22Rv1 (cell line): ENCODE measurements around the gene SLC35E2B.
A peak's percentile ranks its signal among the peaks of the same experiment; 100 is the strongest.

Source experiments
- CTCF ChIP-seq: fragments of 450-650 bp; IDR thresholded peaks from 2 replicates; pipeline ENCODE4 v1.5.1; 2017; ENCODE audit warnings: mild to moderate bottlenecking
- ZFX ChIP-seq: fragments of 450-650 bp; IDR thresholded peaks from 2 replicates; pipeline ENCODE4 v1.6.1; 2017; ENCODE audit warnings: antibody characterized with exemption, borderline replicate concordance

- peak; percentile 48 for TF ChIP-seq CTCF
- TF ChIP-seq ZFX: no peak
Measured at GRCh38 chr1:1678581-1679380, 13.8 kb downstream of the SLC35E2B start.
